MM.1S (cell line): ENCODE measurements around the gene NCKAP5.

Source experiments
- DNase-seq: peaks from one replicate; pipeline ENCODE4 v3.0.0-alpha.2; 2015
- H2AFZ ChIP-seq: fragments of 300-600 bp; sonication (generic); 2 replicates; pipeline ENCODE4 v1.6.0; 2016; ENCODE audit warnings: antibody characterized with exemption, low read length
- H3F3A ChIP-seq: fragments of 300-600 bp; sonication (generic); 2 replicates; pipeline ENCODE4 v1.6.1; 2016; ENCODE audit warnings: mild to moderate bottlenecking, antibody characterized with exemption, low read length, moderate library complexity, mixed read lengths; ENCODE audit not compliant: insufficient read depth
- H3K27ac ChIP-seq: fragments of 300-600 bp; sonication (generic); 2 replicates; pipeline ENCODE4 v1.5.1; 2016; ENCODE audit warnings: mild to moderate bottlenecking, low read length
- H3K27me3 ChIP-seq: fragments of 300-600 bp; sonication (generic); replicated peaks from 2 replicates; pipeline ENCODE4 v1.6.0; 2016; ENCODE audit warnings: low read length; ENCODE audit not compliant: insufficient read depth
- H3K36me3 ChIP-seq: fragments of 300-600 bp; sonication (generic); replicated peaks from 2 replicates; pipeline ENCODE4 v1.6.1; 2016; ENCODE audit warnings: mild to moderate bottlenecking, low read length, mixed read lengths; ENCODE audit not compliant: insufficient read depth
- H3K4me1 ChIP-seq: fragments of 300-600 bp; sonication (generic); 2 replicates; pipeline ENCODE4 v1.6.1; 2016; ENCODE audit warnings: low read length, mixed read lengths
- H3K4me2 ChIP-seq: fragments of 300-600 bp; sonication (generic); 2 replicates; pipeline ENCODE4 v1.6.0; 2016; ENCODE audit warnings: low read depth, low read length
- H3K4me3 ChIP-seq: fragments of 300-600 bp; sonication (generic); 2 replicates; pipeline ENCODE4 v1.5.1; 2016; ENCODE audit warnings: low read length, mixed read lengths
- H3K79me2 ChIP-seq: fragments of 300-600 bp; sonication (generic); 2 replicates; pipeline ENCODE4 v1.6.1; 2016; ENCODE audit warnings: mixed run types, low read length, mixed read lengths
- H3K9ac ChIP-seq: fragments of 300-600 bp; sonication (generic); 2 replicates; pipeline ENCODE4 v1.6.1; 2016; ENCODE audit warnings: low read length, mixed read lengths
- H3K9me2 ChIP-seq: fragments of 300-600 bp; sonication (generic); replicated peaks from 2 replicates; pipeline ENCODE4 v1.6.1; 2016; ENCODE audit warnings: mild to moderate bottlenecking, low read length, mixed read lengths; ENCODE audit not compliant: insufficient read depth
- H3K9me3 ChIP-seq: fragments of 300-600 bp; sonication (generic); replicated peaks from 2 replicates; pipeline ENCODE4 v1.6.1; 2016; ENCODE audit warnings: mild to moderate bottlenecking, low read length, mixed read lengths; ENCODE audit not compliant: insufficient read depth
- H4K20me1 ChIP-seq: fragments of 300-600 bp; sonication (generic); 2 replicates; pipeline ENCODE4 v1.6.1; 2016; ENCODE audit warnings: mild to moderate bottlenecking, low read length, moderate library complexity, mixed read lengths; ENCODE audit not compliant: insufficient read depth
- EZH2 ChIP-seq: fragments of 300-600 bp; sonication (generic); optimal IDR thresholded peaks from 2 replicates; pipeline ENCODE3; 2017; ENCODE audit warnings: low read depth, mild to moderate bottlenecking, antibody characterized with exemption, low read length, mixed read lengths
- EZH2phosphoT487 ChIP-seq: fragments of 300-600 bp; sonication (generic); IDR thresholded peaks from 2 replicates; pipeline ENCODE4 v1.6.1; 2018; ENCODE audit warnings: antibody characterized with exemption, low read length
- TF ChIP-seq, protein P1 (sequence below): fragments of 300-600 bp; sonication (generic); IDR thresholded peaks from 2 replicates; pipeline ENCODE4 v1.5.1; 2016; ENCODE audit warnings: antibody characterized with exemption, low read length, mixed read lengths

Gene NCKAP5

DNA sequence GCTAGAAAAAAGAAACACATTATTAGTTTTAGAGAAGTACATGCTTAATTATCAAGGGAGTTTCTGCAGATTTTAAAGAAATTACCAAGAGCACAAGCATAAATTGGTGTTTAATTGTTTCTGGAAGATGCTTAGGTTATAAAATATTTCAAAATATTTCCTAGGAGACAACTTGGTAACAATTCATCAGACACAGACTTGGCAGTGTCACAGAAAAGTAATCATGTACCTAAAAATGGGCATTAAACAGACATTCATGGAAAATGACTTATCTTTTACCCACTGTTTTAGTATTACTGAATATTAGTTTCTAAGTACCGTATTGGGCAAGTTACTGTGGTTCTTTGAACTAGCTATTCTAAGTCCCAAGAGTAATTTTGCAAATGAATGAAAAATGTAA is 469.5 kb downstream of the NCKAP5 start:
- DNase-seq: no peak
- H3K27me3 ChIP-seq: no peaks in the 10 kb centered on the region
- no peaks in the 10 kb centered on the region for H3K79me2 ChIP-seq
- H3K9me2 ChIP-seq: no peaks in the 10 kb centered on the region
- no peak overlapping the region for H2AFZ ChIP-seq
- H3K9ac ChIP-seq: no peak overlapping the region
- H3K36me3 ChIP-seq: no peaks in the 10 kb centered on the region
- no peak overlapping the region for H3K4me2 ChIP-seq
- H3K4me1 ChIP-seq: no peaks in the 10 kb centered on the region
- TF ChIP-seq, protein P1, sequence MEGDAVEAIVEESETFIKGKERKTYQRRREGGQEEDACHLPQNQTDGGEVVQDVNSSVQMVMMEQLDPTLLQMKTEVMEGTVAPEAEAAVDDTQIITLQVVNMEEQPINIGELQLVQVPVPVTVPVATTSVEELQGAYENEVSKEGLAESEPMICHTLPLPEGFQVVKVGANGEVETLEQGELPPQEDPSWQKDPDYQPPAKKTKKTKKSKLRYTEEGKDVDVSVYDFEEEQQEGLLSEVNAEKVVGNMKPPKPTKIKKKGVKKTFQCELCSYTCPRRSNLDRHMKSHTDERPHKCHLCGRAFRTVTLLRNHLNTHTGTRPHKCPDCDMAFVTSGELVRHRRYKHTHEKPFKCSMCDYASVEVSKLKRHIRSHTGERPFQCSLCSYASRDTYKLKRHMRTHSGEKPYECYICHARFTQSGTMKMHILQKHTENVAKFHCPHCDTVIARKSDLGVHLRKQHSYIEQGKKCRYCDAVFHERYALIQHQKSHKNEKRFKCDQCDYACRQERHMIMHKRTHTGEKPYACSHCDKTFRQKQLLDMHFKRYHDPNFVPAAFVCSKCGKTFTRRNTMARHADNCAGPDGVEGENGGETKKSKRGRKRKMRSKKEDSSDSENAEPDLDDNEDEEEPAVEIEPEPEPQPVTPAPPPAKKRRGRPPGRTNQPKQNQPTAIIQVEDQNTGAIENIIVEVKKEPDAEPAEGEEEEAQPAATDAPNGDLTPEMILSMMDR: no peak
- no peak for TF ChIP-seq EZH2phosphoT487
- TF ChIP-seq EZH2: no peak
- H3F3A ChIP-seq: no peaks in the 10 kb centered on the region
- no peak overlapping the region for H3K27ac ChIP-seq
- H3K4me3 ChIP-seq: no peak overlapping the region
- H4K20me1 ChIP-seq: no peaks in the 10 kb centered on the region
- no peaks in the 10 kb centered on the region for H3K9me3 ChIP-seq

DNA sequence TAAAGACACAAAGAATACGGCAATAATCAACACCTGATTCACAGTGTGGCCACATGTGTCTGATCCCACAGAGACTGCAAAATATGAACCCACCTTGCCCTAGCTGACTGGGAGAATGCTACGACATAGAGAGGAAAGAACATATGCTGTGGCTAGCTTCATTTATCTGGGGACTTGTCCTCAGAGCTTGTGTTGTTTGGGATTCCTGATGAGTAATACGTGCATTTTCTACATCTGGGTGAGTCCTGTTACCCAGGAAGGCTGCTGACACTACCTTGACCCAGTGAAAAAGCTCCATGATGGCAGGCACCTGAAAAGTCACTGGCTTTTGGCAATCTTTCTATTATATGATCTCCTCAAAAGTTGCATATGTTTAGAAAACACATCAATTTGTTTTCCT is 470.6 kb downstream of the NCKAP5 start:
- Histone ChIP-seq H3K4me3 (no peak overlapping the region), H3K27me3 (no peaks in the 10 kb centered on the region), H3K9me3 (no peaks in the 10 kb centered on the region), H2AFZ (no peak overlapping the region), H3K27ac (no peak overlapping the region), H3K9ac (no peak overlapping the region), H3K9me2 (no peaks in the 10 kb centered on the region), H3K79me2 (no peaks in the 10 kb centered on the region), H3K36me3 (no peaks in the 10 kb centered on the region), H3K4me1 (no peaks in the 10 kb centered on the region), H3K4me2 (no peak overlapping the region), H4K20me1 (no peaks in the 10 kb centered on the region), H3F3A (no peaks in the 10 kb centered on the region)
- no peak for DNase-seq
- TF ChIP-seq EZH2 (no peak), EZH2phosphoT487 (no peak)
- TF ChIP-seq, protein P1: no peak

DNA sequence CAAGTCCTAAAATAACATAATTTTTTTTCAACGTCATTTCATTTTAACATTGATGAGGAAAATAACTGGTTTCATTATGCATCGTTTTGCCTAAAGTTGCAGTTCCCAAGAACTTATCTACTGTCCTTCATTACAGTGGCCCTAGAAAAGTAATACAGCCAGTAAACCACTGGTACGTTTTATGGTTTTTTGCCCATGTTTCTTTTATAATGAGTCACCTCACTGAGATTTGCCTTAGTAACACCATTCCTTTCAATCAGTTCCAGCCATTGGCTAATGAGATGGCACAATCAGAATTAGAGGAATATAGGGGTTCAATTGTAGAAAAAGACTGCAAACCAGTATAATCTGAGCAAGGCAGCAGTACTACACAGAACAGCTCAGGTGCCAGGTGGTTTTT is 475.7 kb downstream of the NCKAP5 start:
- Histone ChIP-seq H3K9ac (no peak overlapping the region), H3K4me3 (no peak overlapping the region), H2AFZ (no peak overlapping the region), H3K9me3 (no peaks in the 10 kb centered on the region), H3K4me2 (no peak overlapping the region), H4K20me1 (no peaks in the 10 kb centered on the region), H3K79me2 (no peaks in the 10 kb centered on the region), H3K9me2 (no peaks in the 10 kb centered on the region), H3K27ac (no peak overlapping the region), H3K27me3 (no peaks in the 10 kb centered on the region), H3K36me3 (no peaks in the 10 kb centered on the region), H3F3A (no peaks in the 10 kb centered on the region), H3K4me1 (no peaks in the 10 kb centered on the region)
- TF ChIP-seq EZH2 (no peak), EZH2phosphoT487 (no peak)
- TF ChIP-seq, protein P1: no peak
- no peak for DNase-seq

DNA sequence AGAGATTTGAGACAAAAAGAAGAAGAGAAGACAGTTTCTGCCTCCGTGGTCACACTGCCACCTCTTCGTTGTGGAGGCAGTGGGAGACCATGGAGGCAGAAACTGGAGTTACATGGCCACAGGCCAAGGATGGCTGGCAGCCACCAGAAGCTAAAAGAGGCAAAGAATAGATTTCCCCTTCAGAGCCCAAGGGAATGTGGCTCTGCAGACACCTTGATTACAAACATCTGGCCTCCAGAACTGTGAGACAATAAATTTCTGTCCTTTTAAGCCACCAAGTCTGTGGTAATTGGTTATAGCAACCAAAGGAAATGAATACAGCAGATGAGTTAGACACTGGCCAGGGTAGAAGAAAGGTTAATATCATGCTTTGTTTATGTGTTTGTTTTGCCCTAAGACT is 477.9 kb downstream of the NCKAP5 start:
- H3K4me2 ChIP-seq: no peak overlapping the region
- H3K27me3 ChIP-seq: no peaks in the 10 kb centered on the region
- H3K79me2 ChIP-seq: no peaks in the 10 kb centered on the region
- no peaks in the 10 kb centered on the region for H3F3A ChIP-seq
- no peak overlapping the region for H3K9ac ChIP-seq
- no peaks in the 10 kb centered on the region for H4K20me1 ChIP-seq
- no peaks in the 10 kb centered on the region for H3K4me1 ChIP-seq
- no peaks in the 10 kb centered on the region for H3K9me2 ChIP-seq
- H3K36me3 ChIP-seq: no peaks in the 10 kb centered on the region
- no peaks in the 10 kb centered on the region for H3K9me3 ChIP-seq
- DNase-seq: no peak
- H3K4me3 ChIP-seq: no peak overlapping the region
- no peak overlapping the region for H2AFZ ChIP-seq
- no peak overlapping the region for H3K27ac ChIP-seq
- TF ChIP-seq EZH2 (no peak), EZH2phosphoT487 (no peak)
- TF ChIP-seq, protein P1: no peak
